HEK293 (cell line): ENCODE data around the gene DMWD.

Experiments
- YY1 ChIP-seq: fragments of 450-650 bp; formaldehyde crosslinking; IDR thresholded peaks from 2 replicates; pipeline ENCODE4 v1.5.1; 2018; ENCODE audit warnings: missing biosample characterization, missing genetic modification characterization
- ZBTB1 ChIP-seq: fragments of 450-650 bp; formaldehyde crosslinking; IDR thresholded peaks from 2 replicates; pipeline ENCODE4 v1.5.1; 2016; ENCODE audit warnings: missing biosample characterization, missing genetic modification characterization
- ZNF274 ChIP-seq, 2 experiments: fragments of 200-500 bp in 1 of 2; fragments of 450-650 bp in 1 of 2; sonication (Bioruptor generic) in 1 of 2; formaldehyde crosslinking in 1 of 2; IDR thresholded peaks; 2 replicates each; pipeline versions ENCODE4 v1.5.1 to v1.6.1; 2014 to 2016; ENCODE audit warnings: borderline replicate concordance in 1 of 2, inconsistent platforms in 1 of 2, low read length in 1 of 2, missing biosample characterization in 1 of 2, missing genetic modification characterization in 1 of 2

GRCh38 chr19:45781214-45782161, 11.2 kb downstream of the DMWD start:
- TF ChIP-seq ZNF274 (IDR thresholded peaks at IDR 0.05; ENCODE audit: low read length) (no peak), ZNF274 (tag by site-specific recombination; IDR thresholded peaks at IDR 0.05; ENCODE audit: borderline replicate concordance) (no peak), YY1 (tag by site-specific recombination) (no peak), ZBTB1 (tag by site-specific recombination) (no peak)
